Activated naive CD8-positive, alpha-beta T cell treated with anti-CD3 and anti-CD28 coated beads, Interleukin-2, amount 10 ng/mL, durations not matched to agents 7 days and 5 days (primary cell): Measurements from ENCODE around the gene TCP1. TPM values are rescaled to one million over a fixed set of nuclear protein-coding genes. Genes with fewer than 3 reads are reported as not detected.
"Not testable (repeated sequence)": the region's sequence is repeated elsewhere in the genome, so short reads cannot be mapped to it uniquely, and the experiment has no call there.

Experiments used
- ATAC-seq: fragments of 150-1000 bp; cut with Tn5 transposase; one replicate; pipeline ENCODE4 v1.10.0; 2021; ENCODE audit warnings: low read depth, moderate library complexity
- POLR2A ChIA-PET: fragments of 350-600 bp; sonication (Branson Sonifier 250); formaldehyde crosslinking; loops from one replicate; lab custom pipeline; 2021; ENCODE audit warnings: antibody characterized with exemption; lab: Charles Lee
- DNase-seq: peaks from one replicate; pipeline ENCODE4 v3.0.0; 2021
- H3K27ac Mint-ChIP-seq: one replicate; pipeline ENCODE4 v1.8.0; 2022; ENCODE audit warnings: mild to moderate bottlenecking, mixed read lengths
- H3K27me3 Mint-ChIP-seq: one replicate; pipeline ENCODE4 v1.8.0; 2022; ENCODE audit warnings: mild to moderate bottlenecking, moderate library complexity, mixed read lengths
- H3K36me3 Mint-ChIP-seq: one replicate; pipeline ENCODE4 v1.8.0; 2021; ENCODE audit warnings: mild to moderate bottlenecking, mixed read lengths
- H3K4me1 Mint-ChIP-seq: one replicate; pipeline ENCODE4 v1.8.0; 2021; ENCODE audit warnings: mixed read lengths
- H3K4me3 Mint-ChIP-seq: one replicate; pipeline ENCODE4 v1.8.0; 2022; ENCODE audit warnings: mild to moderate bottlenecking, moderate library complexity, mixed read lengths
- H3K9me3 Mint-ChIP-seq: one replicate; pipeline ENCODE4 v1.8.0; 2021; ENCODE audit warnings: mixed read lengths
- total RNA-seq, 2 experiments: library from RNA; stranded (reverse); gene quantifications; one replicate each; pipeline ENCODE4 v1.2.3, GENCODE V29; 2021

Gene TCP1
- total RNA-seq, 2 experiments from 2014 or later: 181 to 197 TPM

DNA sequence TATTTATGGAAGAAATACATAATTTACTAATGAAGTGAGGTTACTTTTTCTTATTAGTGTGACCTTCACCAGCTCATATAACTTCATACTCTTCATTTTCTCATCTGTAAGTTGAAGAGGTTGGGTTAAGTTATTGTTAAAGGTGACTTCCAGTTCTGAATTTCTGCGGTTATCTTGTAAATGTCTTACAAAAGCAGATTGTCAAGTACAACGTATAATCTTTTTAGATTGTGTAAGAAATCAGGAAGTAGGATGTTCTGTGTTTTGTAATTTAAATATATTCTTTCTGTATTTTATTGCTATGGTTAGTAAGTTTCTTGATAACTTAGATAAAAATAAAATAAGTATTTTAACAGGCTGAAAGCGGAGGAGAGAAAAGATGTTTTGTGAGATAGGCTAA is 50.1 kb downstream of the TCP1 start:
- ATAC-seq: no peak
- H3K27ac Mint-ChIP-seq: no peak overlapping the region
- H3K4me1 Mint-ChIP-seq: peaks cover 14% of the 10 kb centered on the region
- H3K27me3 Mint-ChIP-seq: no peaks in the 10 kb centered on the region
- no peak overlapping the region for H3K4me3 Mint-ChIP-seq
- POLR2A ChIA-PET: interaction anchor here (0.7 kb wide), 1 partner anchor 42 kb away, joined by 3 read pairs; no protein-coding TSS in a partner anchor
- no peaks in the 10 kb centered on the region for H3K9me3 Mint-ChIP-seq
- H3K36me3 Mint-ChIP-seq: peaks cover 12% of the 10 kb centered on the region
- no peak for DNase-seq

GRCh38 chr6:159736908-159737307 is 52.5 kb downstream of the TCP1 start:
- Mint-ChIP-seq H3K9me3 (no peaks in the 10 kb centered on the region), H3K36me3 (peaks cover 6% of the 10 kb centered on the region), H3K4me1 (peaks cover 14% of the 10 kb centered on the region), H3K27me3 (no peaks in the 10 kb centered on the region), H3K27ac (no peak overlapping the region), H3K4me3 (no peak overlapping the region)
- no peak for DNase-seq
- POLR2A ChIA-PET: interaction anchor here (2.8 kb wide), 1 partner anchor 10 kb away, joined by 8 read pairs; the partner anchor contains the start of gene WTAP
- no peak for ATAC-seq

DNA sequence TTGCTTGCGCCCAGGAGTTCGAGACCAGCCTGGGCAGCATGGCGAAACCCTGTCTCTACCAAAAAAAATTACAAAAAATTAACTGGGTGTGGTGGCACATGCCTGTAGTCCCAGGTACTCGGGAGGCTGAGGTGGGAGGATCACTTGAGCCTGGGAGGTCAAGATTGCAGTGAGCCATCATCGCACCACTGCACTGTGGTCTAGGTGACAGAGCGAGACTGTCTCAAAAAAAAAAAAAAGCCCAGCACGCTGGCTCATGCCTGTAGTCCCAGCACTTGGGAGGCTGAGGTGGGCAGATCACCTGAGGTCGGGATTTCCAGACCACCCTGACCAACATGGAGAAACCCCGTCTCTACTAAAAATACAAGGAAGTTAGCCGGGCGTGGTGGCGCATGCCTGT is 56.0 kb downstream of the TCP1 start:
- H3K4me1 Mint-ChIP-seq: peaks cover 36% of the 10 kb centered on the region
- H3K4me3 Mint-ChIP-seq, DNase-seq: not testable (repeated sequence)

GRCh38 chr6:159732550-159732949 is 56.9 kb downstream of the TCP1 start:
- Mint-ChIP-seq H3K36me3 (peaks cover 11% of the 10 kb centered on the region), H3K4me1 (peaks cover 29% of the 10 kb centered on the region)
- H3K4me3 Mint-ChIP-seq, H3K27me3 Mint-ChIP-seq, ATAC-seq, DNase-seq, H3K27ac Mint-ChIP-seq, H3K9me3 Mint-ChIP-seq: not testable (repeated sequence)
- POLR2A ChIA-PET: interaction anchor here (1.9 to 2.5 kb wide), 2 partner anchors 28 to 58 kb away, joined by 5 to 16 read pairs; partner anchors contain the start of genes MRPL18 and TCP1

More for the DNA sequence above, 56.0 kb downstream of the TCP1 start:
- H3K27ac Mint-ChIP-seq, H3K36me3 Mint-ChIP-seq, ATAC-seq, H3K27me3 Mint-ChIP-seq, POLR2A ChIA-PET, H3K9me3 Mint-ChIP-seq: not testable (repeated sequence)

- DNase-seq: no peak
- H3K9me3 Mint-ChIP-seq: no peaks in the 10 kb centered on the region
- no peak overlapping the region for H3K27ac Mint-ChIP-seq
- no peak for ATAC-seq
- H3K27me3 Mint-ChIP-seq: no peaks in the 10 kb centered on the region
- H3K36me3 Mint-ChIP-seq: peaks cover 11% of the 10 kb centered on the region
- H3K4me1 Mint-ChIP-seq: peaks cover 32% of the 10 kb centered on the region
- POLR2A ChIA-PET: interaction anchor here (2.5 to 5.4 kb wide), 3 partner anchors 32 to 60 kb away, joined by 16 to 46 read pairs (median 43); partner anchors contain the start of genes ACAT2, MRPL18, SOD2 and TCP1
- H3K4me3 Mint-ChIP-seq: peak overlapping the region; percentile 12
Measured at GRCh38 chr6:159730332-159730676, 59.1 kb downstream of the TCP1 start.

DNA sequence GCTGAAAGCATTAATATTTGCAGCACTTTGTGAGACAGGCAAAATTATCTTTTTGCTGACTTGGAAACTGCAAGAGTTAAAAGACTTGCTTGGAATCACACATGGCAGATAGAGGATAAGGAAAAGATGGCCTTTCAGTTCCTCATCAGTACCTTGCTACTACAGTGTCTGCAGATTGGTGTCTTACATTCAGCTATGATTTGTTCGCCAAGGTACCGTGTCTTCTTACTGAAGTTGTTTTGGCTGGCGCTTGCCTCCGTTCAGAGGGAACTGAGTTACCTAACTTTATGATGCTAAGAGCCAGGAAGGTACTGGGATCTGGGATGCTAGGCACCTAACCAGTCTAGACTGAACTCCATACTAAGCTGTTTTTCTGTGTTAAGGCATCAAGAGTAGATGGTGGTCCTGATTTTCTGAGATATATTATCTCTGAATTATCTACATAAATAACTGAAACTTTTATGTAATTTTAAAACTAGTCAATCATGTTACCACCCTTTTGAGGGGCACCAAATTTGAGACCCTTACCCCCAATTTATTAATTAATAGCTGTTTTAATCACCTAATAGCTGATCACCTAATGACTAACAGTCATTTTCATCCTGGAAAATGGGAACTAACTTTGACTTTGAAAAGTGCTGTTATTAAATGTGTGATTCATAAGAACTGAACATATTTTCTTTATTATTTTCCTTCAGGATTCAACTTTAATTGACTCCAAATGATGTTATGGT is 59.6 kb downstream of the TCP1 start:
- Mint-ChIP-seq H3K36me3 (peaks cover 11% of the 10 kb centered on the region), H3K27ac (peak overlapping the region; percentile 34), H3K4me1 (peaks cover 32% of the 10 kb centered on the region), H3K27me3 (no peaks in the 10 kb centered on the region), H3K9me3 (no peaks in the 10 kb centered on the region), H3K4me3 (peak overlapping the region; percentile 85)
- POLR2A ChIA-PET: interaction anchor here (4.2 to 5.4 kb wide), 3 partner anchors 32 to 60 kb away, joined by 43 to 89 read pairs (median 46); partner anchors contain the start of genes ACAT2, MRPL18, SOD2 and TCP1
- no peak for DNase-seq
- ATAC-seq: no peak

DNA sequence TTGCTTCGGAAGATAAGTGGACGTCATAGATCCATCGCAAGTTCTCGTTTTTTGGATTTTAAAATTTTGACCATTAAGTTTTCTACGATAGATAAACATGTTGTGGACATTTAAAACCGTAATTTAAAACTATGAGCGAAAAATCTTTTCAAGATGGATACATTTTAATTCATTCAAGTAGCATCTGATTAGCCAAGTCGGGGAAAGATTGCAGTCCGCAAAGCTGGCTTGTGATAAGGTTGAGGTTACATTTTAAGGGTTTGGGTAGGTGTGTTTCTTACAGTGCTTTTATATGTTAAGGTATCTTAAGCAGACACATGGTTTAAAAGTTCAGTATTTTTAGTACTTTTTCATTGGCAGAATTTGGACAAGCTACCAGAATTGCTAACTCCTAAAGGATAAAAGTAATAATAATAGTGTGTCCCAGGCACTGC is 60.9 kb downstream of the TCP1 start:
- POLR2A ChIA-PET: interaction anchor here (0.6 to 5.4 kb wide), 4 partner anchors 33 to 61 kb away, joined by 3 to 89 read pairs (median 44); partner anchors contain the start of genes ACAT2, MRPL18, SOD2 and TCP1
- Mint-ChIP-seq H3K9me3 (no peaks in the 10 kb centered on the region), H3K36me3 (peaks cover 20% of the 10 kb centered on the region), H3K4me3 (peak overlapping the region; percentile 85), H3K4me1 (peaks cover 31% of the 10 kb centered on the region), H3K27ac (peak overlapping the region; percentile 92), H3K27me3 (no peaks in the 10 kb centered on the region)
- DNase-seq (no peak), ATAC-seq (no peak)

Other genes starting within 250 kb of the TCP1 start
- gene SOD2, start 96.4 kb downstream of the TCP1 start, total RNA-seq: 10 to 100 TPM; 68.4 to 72.1 TPM
- gene WTAP, start 62.1 kb downstream of the TCP1 start, total RNA-seq: 100 to 1,000 TPM; 127 to 129 TPM
- 10 to 100 TPM; 55.3 to 57.1 TPM for gene ACAT2, start 27.6 kb downstream of the TCP1 start, total RNA-seq
- 10 to 100 TPM; 58.9 to 62.0 TPM for gene MRPL18, start 865 bp upstream of the TCP1 start, total RNA-seq
- gene PNLDC1, start 10.7 kb upstream of the TCP1 start, total RNA-seq: under 1 TPM; 0.42 to 0.96 TPM
- not detected for gene MAS1, start 101.4 kb upstream of the TCP1 start, total RNA-seq
- gene IGF2R, start 179.5 kb upstream of the TCP1 start, total RNA-seq: 10 to 100 TPM; 75.0 to 77.7 TPM